GM19395 (cell line): ENCODE measurements around the gene AARS2.

Source experiments
- ATAC-seq: cut with Tn5 transposase; IDR thresholded peaks from one replicate; pipeline ENCODE4 v1.9.1; 2021; ENCODE audit warnings: mild to moderate bottlenecking, moderate library complexity; ENCODE audit not compliant: unreplicated experiment

The AARS2 gene

GRCh38 chr6:44301782-44302564, 11.2 kb downstream of the AARS2 start:
- ATAC-seq = no peak

GRCh38 chr6:44301106-44301505, 12.0 kb downstream of the AARS2 start:
- no peak for ATAC-seq

GRCh38 chr6:44300292-44300823, 12.8 kb downstream of the AARS2 start:
- ATAC-seq = no peak

GRCh38 chr6:44298864-44299263, 14.3 kb downstream of the AARS2 start:
- ATAC-seq = no peak

GRCh38 chr6:44298055-44298803, 14.9 kb downstream of the AARS2 start:
- no peak for ATAC-seq

GRCh38 chr6:44297063-44298038, 15.8 kb downstream of the AARS2 start:
- no peak for ATAC-seq

GRCh38 chr6:44294832-44295791, 18.0 kb downstream of the AARS2 start:
- no peak for ATAC-seq

GRCh38 chr6:44292661-44293365, 20.3 kb downstream of the AARS2 start:
- no peak for ATAC-seq

- ATAC-seq = no peak
Observed at GRCh38 chr6:44291841-44292240, 21.3 kb downstream of the AARS2 start.

- no peak for ATAC-seq
Observed at GRCh38 chr6:44289726-44290260, 23.4 kb downstream of the AARS2 start.

GRCh38 chr6:44286747-44287146, 26.4 kb downstream of the AARS2 start:
- ATAC-seq = no peak

- no peak for ATAC-seq
Observed at GRCh38 chr6:44286285-44286565, 26.9 kb downstream of the AARS2 start.

- ATAC-seq = no peak
Observed at GRCh38 chr6:44285552-44286284, 27.4 kb downstream of the AARS2 start.

- ATAC-seq = no peak
Observed at GRCh38 chr6:44284867-44285266, 28.3 kb downstream of the AARS2 start.

- ATAC-seq = no peak
Observed at GRCh38 chr6:44284121-44284520, 29.0 kb downstream of the AARS2 start.

- ATAC-seq = no peak
Observed at GRCh38 chr6:44278774-44279697, 34.1 kb downstream of the AARS2 start.

- ATAC-seq = no peak
Observed at GRCh38 chr6:44278315-44278714, 34.8 kb downstream of the AARS2 start.
